HG03045 (cell line): Measurements from ENCODE around the gene PNLDC1.
"Not testable (repeated sequence)": the region's sequence is repeated elsewhere in the genome, so short reads cannot be mapped to it uniquely, and the experiment has no call there.

ENCODE experiments used
- ATAC-seq: cut with Tn5 transposase; IDR thresholded peaks from one replicate; pipeline ENCODE4 v1.9.1; 2021; ENCODE audit warnings: mild to moderate bottlenecking, moderate library complexity; ENCODE audit not compliant: unreplicated experiment

Gene PNLDC1

GRCh38 chr6:159819098-159819497, 19.0 kb downstream of the PNLDC1 start:
- no peak for ATAC-seq

GRCh38 chr6:159819932-159820640, 20.0 kb downstream of the PNLDC1 start:
- ATAC-seq: no peak

GRCh38 chr6:159821122-159821521, 21.0 kb downstream of the PNLDC1 start:
- ATAC-seq: no peak

GRCh38 chr6:159821726-159822125, 21.6 kb downstream of the PNLDC1 start:
- ATAC-seq: no peak

- no peak for ATAC-seq
Measured at GRCh38 chr6:159823953-159824352, 23.9 kb downstream of the PNLDC1 start.

GRCh38 chr6:159824690-159825089, 24.6 kb downstream of the PNLDC1 start:
- not testable (repeated sequence) for ATAC-seq

- no peak for ATAC-seq
Measured at GRCh38 chr6:159826004-159826403, 25.9 kb downstream of the PNLDC1 start.

- no peak for ATAC-seq
Measured at GRCh38 chr6:159826968-159827647, 27.0 kb downstream of the PNLDC1 start.

GRCh38 chr6:159828074-159828473, 28.0 kb downstream of the PNLDC1 start:
- no peak for ATAC-seq

GRCh38 chr6:159829526-159829925, 29.4 kb downstream of the PNLDC1 start:
- ATAC-seq: no peak

- no peak for ATAC-seq
Measured at GRCh38 chr6:159830501-159831372, 30.7 kb downstream of the PNLDC1 start.

GRCh38 chr6:159831373-159831679, 31.2 kb downstream of the PNLDC1 start:
- no peak for ATAC-seq

- ATAC-seq: no peak
Measured at GRCh38 chr6:159832946-159833345, 32.9 kb downstream of the PNLDC1 start.

GRCh38 chr6:159833556-159833955, 33.5 kb downstream of the PNLDC1 start:
- no peak for ATAC-seq

GRCh38 chr6:159833997-159834603, 34.0 kb downstream of the PNLDC1 start:
- ATAC-seq: no peak

GRCh38 chr6:159836718-159837490, 36.8 kb downstream of the PNLDC1 start:
- ATAC-seq: no peak

- no peak for ATAC-seq
Measured at GRCh38 chr6:159837511-159837910, 37.4 kb downstream of the PNLDC1 start.

GRCh38 chr6:159838020-159838744, 38.1 kb downstream of the PNLDC1 start:
- no peak for ATAC-seq

- ATAC-seq: no peak
Measured at GRCh38 chr6:159842035-159842434, 42.0 kb downstream of the PNLDC1 start.
